OCI-LY3 (cell line): Measurements from ENCODE around the gene FRS3.

Experiments
- H2AFZ ChIP-seq: fragments of 200-600, 300-600 bp; shearing (Covaris generic); 2 replicates; pipeline ENCODE4 v1.6.0; 2014; ENCODE audit warnings: antibody characterized with exemption, low read depth, low read length
- H3K27ac ChIP-seq: fragments of 200-600, 300-600 bp; sonication (generic); 2 replicates; pipeline ENCODE4 v1.5.1; 2014; ENCODE audit warnings: mild to moderate bottlenecking, low read length, moderate library complexity, mixed read lengths
- H3K27me3 ChIP-seq: fragments of 200-600, 300-600 bp; sonication (generic); 2 replicates; pipeline ENCODE4 v1.6.1; 2014; ENCODE audit warnings: low read depth, low read length, mixed read lengths
- H3K36me3 ChIP-seq: fragments of 200-600, 300-600 bp; sonication (generic); replicated peaks from 2 replicates; pipeline ENCODE3; 2014; ENCODE audit warnings: low read depth, low read length, mixed read lengths
- H3K4me1 ChIP-seq: fragments of 300-600, 200-600 bp; sonication (generic); 2 replicates; pipeline ENCODE4 v1.6.1; 2014; ENCODE audit warnings: low read length, mixed read lengths
- H3K4me2 ChIP-seq: fragments of 200-600, 300-600 bp; sonication (generic); 2 replicates; pipeline ENCODE4 v1.6.1; 2014; ENCODE audit warnings: low read length, mixed read lengths
- H3K4me3 ChIP-seq: fragments of 300-600, 200-600 bp; sonication (generic); 2 replicates; pipeline ENCODE4 v1.5.1; 2014; ENCODE audit warnings: antibody characterized with exemption, mild to moderate bottlenecking, low read length, moderate library complexity
- H3K79me2 ChIP-seq: fragments of 300-600, 200-600 bp; shearing (Covaris generic); 2 replicates; pipeline ENCODE4 v1.6.1; 2014; ENCODE audit warnings: mild to moderate bottlenecking, low read length, mixed read lengths
- H3K9ac ChIP-seq: fragments of 300-600, 200-600 bp; shearing (Covaris generic); 2 replicates; pipeline ENCODE4 v1.6.0; 2014; ENCODE audit warnings: mild to moderate bottlenecking, low read length, moderate library complexity
- H3K9me3 ChIP-seq: fragments of 200-600, 300-600 bp; shearing (Covaris generic); 2 replicates; pipeline ENCODE4 v1.6.1; 2014; ENCODE audit warnings: low read length, mixed read lengths; ENCODE audit not compliant: insufficient read depth
- H4K20me1 ChIP-seq: fragments of 200-600, 300-600 bp; sonication (generic); 2 replicates; pipeline ENCODE4 v1.6.1; 2016; ENCODE audit warnings: low read length, mixed read lengths; ENCODE audit not compliant: insufficient read depth
- CTCF ChIP-seq: fragments of 200-600, 300-600 bp; sonication (generic); IDR thresholded peaks from 2 replicates; pipeline ENCODE4 v1.5.1; 2014; ENCODE audit warnings: antibody characterized with exemption, low read length, low read depth
- EZH2phosphoT487 ChIP-seq: fragments of 200-600 bp; shearing (Covaris generic); IDR thresholded peaks from 2 replicates; pipeline ENCODE4 v1.6.1; 2018; ENCODE audit warnings: antibody characterized with exemption, mixed run types, low read depth

Gene FRS3

DNA sequence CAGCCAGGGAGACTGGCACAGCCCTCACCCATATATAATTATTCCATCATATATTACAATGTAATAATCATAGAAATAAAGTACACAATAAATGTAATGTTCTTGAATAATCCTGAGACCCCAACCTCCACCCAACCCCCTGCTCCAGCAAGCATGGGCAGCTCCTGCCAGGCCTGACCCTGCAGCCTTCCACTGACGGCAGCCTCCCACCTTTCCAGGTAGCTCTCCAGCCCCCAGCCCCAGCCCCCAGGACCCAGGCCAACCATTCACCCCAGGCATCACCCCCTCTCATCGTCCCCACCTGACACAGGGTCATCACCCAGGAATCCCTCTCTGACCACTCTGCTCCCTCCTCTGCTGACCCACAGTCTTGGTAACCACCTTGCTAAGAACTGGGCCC is 58.9 kb downstream of the FRS3 start:
- Histone ChIP-seq H2AFZ (no peak overlapping the region), H3K79me2 (peaks cover 100% of the 10 kb centered on the region), H3K4me2 (peak overlapping the region; percentile 54), H4K20me1 (peaks cover 92% of the 10 kb centered on the region), H3K27me3 (no peaks in the 10 kb centered on the region), H3K9ac (peak overlapping the region; percentile 14; the same call in 1 of the 2 replicates), H3K4me1 (peaks cover 96% of the 10 kb centered on the region), H3K27ac (peak overlapping the region; percentile 56), H3K36me3 (peaks cover 25% of the 10 kb centered on the region), H3K9me3 (no peaks in the 10 kb centered on the region), H3K4me3 (no peak overlapping the region)
- TF ChIP-seq EZH2phosphoT487 (no peak), CTCF (no peak)

- Histone ChIP-seq H3K27ac (peak overlapping the region; percentile 56), H4K20me1 (peaks cover 89% of the 10 kb centered on the region), H3K9ac (peak overlapping the region; percentile 13; the same call in 1 of the 2 replicates), H2AFZ (no peak overlapping the region), H3K36me3 (peaks cover 25% of the 10 kb centered on the region), H3K4me2 (peak overlapping the region; percentile 54), H3K4me3 (peak overlapping the region; percentile 31; the same call in 1 of the 2 replicates), H3K9me3 (no peaks in the 10 kb centered on the region), H3K4me1 (peaks cover 93% of the 10 kb centered on the region), H3K27me3 (no peaks in the 10 kb centered on the region), H3K79me2 (peaks cover 99% of the 10 kb centered on the region)
- no peak for TF ChIP-seq CTCF
- no peak for TF ChIP-seq EZH2phosphoT487
Measured at GRCh38 chr6:41720262-41720620, 59.5 kb downstream of the FRS3 start.
